HG03103 (cell line): Measurements from ENCODE around the gene BTBD19.

Experiments used
- ATAC-seq: cut with Tn5 transposase; IDR thresholded peaks from one replicate; pipeline ENCODE4 v1.9.1; 2021; ENCODE audit warnings: low read depth; ENCODE audit not compliant: unreplicated experiment

The BTBD19 gene

GRCh38 chr1:44854970-44855369 lies 46.6 kb downstream of the BTBD19 start:
- ATAC-seq, result no peak

- no peak for ATAC-seq
Measured at GRCh38 chr1:44855742-44856141, 47.4 kb downstream of the BTBD19 start.

- no peak for ATAC-seq
Measured at GRCh38 chr1:44857446-44857845, 49.1 kb downstream of the BTBD19 start.

GRCh38 chr1:44860331-44860730 lies 52.0 kb downstream of the BTBD19 start:
- ATAC-seq, result no peak

- no peak for ATAC-seq
Measured at GRCh38 chr1:44860891-44861425, 52.6 kb downstream of the BTBD19 start.

- ATAC-seq, result no peak
Measured at GRCh38 chr1:44862829-44863401, 54.6 kb downstream of the BTBD19 start.
